Left lung (tissue), 10 donors: Measurements from ENCODE around the gene FLT1. TPM values are rescaled to one million over a fixed set of nuclear protein-coding genes. Genes with fewer than 3 reads are reported as not detected.

Experiments used
- ATAC-seq: fragments of 200-7000 bp; cut with Tn5 transposase; one replicate; pipeline ENCODE4 v1.9.1; 2020; ENCODE audit warnings: moderate library complexity
- DNase-seq, 4 donors: peaks; one replicate each; pipeline ENCODE4 v3.0.0-alpha.2; 2013 to 2020
- H3K27ac ChIP-seq, 2 donors: fragments of 200-600 bp; sonication (generic) in 1 of 2; one replicate each; pipeline versions ENCODE4 v1.5.0 to v1.8.0; 2020 to 2021
- H3K27me3 ChIP-seq, 2 donors: fragments of 200-600 bp; sonication (generic) in 1 of 2; one replicate each; pipeline versions ENCODE4 v1.5.0 to v1.8.0; 2020 to 2021
- H3K36me3 ChIP-seq, 2 donors: fragments of 200-600 bp; sonication (generic) in 1 of 2; one replicate each; pipeline versions ENCODE4 v1.5.0 to v1.8.0; 2020 to 2021
- H3K4me1 ChIP-seq, 2 donors: fragments of 200-600 bp; one replicate each; pipeline ENCODE4 v1.8.0; 2021
- H3K4me3 ChIP-seq, 2 donors: fragments of 200-600 bp; sonication (generic) in 1 of 2; one replicate each; pipeline versions ENCODE4 v1.5.0 to v1.8.0; 2020 to 2021; ENCODE audit warnings: mild to moderate bottlenecking in 1 of 2
- H3K9me3 ChIP-seq, 2 donors: fragments of 200-600 bp; sonication (generic) in 1 of 2; one replicate each; pipeline versions ENCODE4 v1.5.0 to v1.8.0; 2020 to 2021
- CTCF ChIP-seq, 2 donors: fragments of 200-600 bp; sonication (generic) in 1 of 2; IDR thresholded peaks; one replicate each; pipeline versions ENCODE4 v1.5.0 to v1.8.0; 2021; ENCODE audit warnings: antibody characterized with exemption in 2 of 2
- intact Hi-C, 2 donors: fragments of 100-400 bp; cut with DNase I; formaldehyde crosslinking; loops; one replicate each; pipeline versions ENCODE4 v1.11.2 to v1.14.2; 2022
- polyA plus RNA-seq, 6 donors: library from polyadenylated mRNA; unstranded; fragments of 120-200 nt; gene quantifications; one replicate each; pipeline ENCODE4 v1.2.1, GENCODE V29; 2013; ENCODE audit not compliant: insufficient read length in 6 of 6
- total RNA-seq, 2 donors: library from RNA; stranded (reverse); fragmentation: NEBNext Ultra II Directional; extraction: Animal tissue kit (Norgen Biotek cat#: 25700); gene quantifications; one replicate each; pipeline ENCODE4 v1.2.1, GENCODE V29; 2021
- donor health status: DM: no; HTN: yes; CAD: no.
- donor health status: DM: no; HTN: no; CAD: no.

Gene FLT1
- total and polyA plus RNA-seq, 8 donors: 21.3 to 30.3 (median 25.3) TPM

- DNase-seq (no peak), ATAC-seq (no peak)
These were observed 31.9 kb upstream of the FLT1 start for GRCh38 chr13:28526876-28527275.

GRCh38 chr13:28522871-28523270 is 27.9 kb upstream of the FLT1 start:
- H3K36me3 ChIP-seq: no peaks in the 10 kb centered on the region
- TF ChIP-seq CTCF (IDR thresholded peaks at IDR 0.05): no peak
- H3K27ac ChIP-seq: no peak overlapping the region
- no peaks in the 10 kb centered on the region for H3K27me3 ChIP-seq
- ATAC-seq: no peak
- no peak for DNase-seq
- peaks cover 0 to 6% of the 10 kb centered on the region in 2 donors for H3K4me1 ChIP-seq
- H3K4me3 ChIP-seq: no peak overlapping the region
- intact Hi-C loops: no loop called here
- H3K9me3 ChIP-seq: no peaks in the 10 kb centered on the region

More at GRCh38 chr13:28526876-28527275, 31.9 kb upstream of the FLT1 start:
- no peaks in the 10 kb centered on the region for H3K36me3 ChIP-seq
- TF ChIP-seq CTCF (IDR thresholded peaks at IDR 0.05): no peak
- no peaks in the 10 kb centered on the region for H3K9me3 ChIP-seq
- H3K4me1 ChIP-seq: peaks cover 8 to 26% of the 10 kb centered on the region in 2 donors
- intact Hi-C loops: no loop called here
- no peak overlapping the region for H3K27ac ChIP-seq
- no peak overlapping the region for H3K4me3 ChIP-seq
- peaks cover 16 to 40% of the 10 kb centered on the region in 2 donors for H3K27me3 ChIP-seq

- H3K9me3 ChIP-seq: no peaks in the 10 kb centered on the region
- no peak for TF ChIP-seq CTCF (IDR thresholded peaks at IDR 0.05)
- no peaks in the 10 kb centered on the region for H3K36me3 ChIP-seq
- intact Hi-C loops: no loop called here
- ATAC-seq: no peak
- no peak overlapping the region for H3K27ac ChIP-seq
- H3K4me3 ChIP-seq: no peak overlapping the region
- DNase-seq: no peak
- no peaks in the 10 kb centered on the region for H3K4me1 ChIP-seq
- H3K27me3 ChIP-seq: no peaks in the 10 kb centered on the region
These were observed 18.8 kb upstream of the FLT1 start for GRCh38 chr13:28513745-28514144.

- H3K4me3 ChIP-seq: no peak overlapping the region
- H3K9me3 ChIP-seq: no peaks in the 10 kb centered on the region
- no peak for TF ChIP-seq CTCF (IDR thresholded peaks at IDR 0.05)
- DNase-seq: no peak
- no peaks in the 10 kb centered on the region for H3K36me3 ChIP-seq
- no peaks in the 10 kb centered on the region for H3K27me3 ChIP-seq
- no peak overlapping the region for H3K27ac ChIP-seq
- peaks cover 0 to 4% of the 10 kb centered on the region in 2 donors for H3K4me1 ChIP-seq
- intact Hi-C loops: no loop called here
- ATAC-seq: no peak
These were observed 15.6 kb upstream of the FLT1 start for GRCh38 chr13:28510542-28510941.

- DNase-seq (no peak), ATAC-seq (no peak)
- Histone ChIP-seq H3K4me3 (no peak overlapping the region), H3K27me3 (no peaks in the 10 kb centered on the region), H3K36me3 (no peaks in the 10 kb centered on the region), H3K27ac (no peak overlapping the region), H3K9me3 (no peaks in the 10 kb centered on the region), H3K4me1 (peaks cover 0 to 6% of the 10 kb centered on the region in 2 donors)
- intact Hi-C loops: no loop called here
- no peak for TF ChIP-seq CTCF (IDR thresholded peaks at IDR 0.05)
These were observed 15.1 kb upstream of the FLT1 start for GRCh38 chr13:28510066-28510465.
